Endothelial cell of umbilical vein (primary cell): ENCODE results near the gene KCNG2. TPM values are rescaled to one million over a fixed set of nuclear protein-coding genes. Genes with fewer than 3 reads are reported as not detected.

ENCODE experiments used
- BruUV-seq: library from RNA; stranded (reverse); fragments of 400-500 nt; replicated peaks from 2 replicates; lab custom pipeline; 2021; lab: Mats Ljungman, UMichigan
- CTCF ChIA-PET: fragments of 300-600, 350-600 bp; sonication (Branson Sonifier 250); formaldehyde crosslinking; loops from one replicate; lab custom pipeline; 2021; ENCODE audit warnings: antibody characterized with exemption, inconsistent platforms; lab: Charles Lee
- POLR2A ChIA-PET: fragments of 300-600, 350-600 bp; sonication (Branson Sonifier 250); formaldehyde crosslinking; loops from one replicate; lab custom pipeline; 2021; ENCODE audit warnings: antibody characterized with exemption, inconsistent platforms; lab: Charles Lee
- DNase-seq: peaks from one replicate; pipeline ENCODE4 v3.0.0-alpha.2; 2011; ENCODE audit warnings: low read depth, low spot score
- FAIRE-seq: peaks from 2 replicates; lab custom pipeline; 2011; peaks lifted over from hg19 to GRCh38; lab: Jason Lieb, UNC
- H2AFZ ChIP-seq: 2 replicates; pipeline ENCODE4 v1.6.0; 2012; ENCODE audit warnings: low read depth, low read length, control low read depth, inconsistent platforms
- H3K27ac ChIP-seq: 2 replicates; pipeline ENCODE4 v1.5.1; 2011; ENCODE audit warnings: low read depth, mild to moderate bottlenecking, control low read depth, low read length, moderate library complexity; ENCODE audit not compliant: insufficient read depth
- H3K27me3 ChIP-seq, 2 experiments: 2 replicates each; pipeline versions ENCODE4 v1.6.0 to v1.6.1; 2011; ENCODE audit warnings: low read length in 2 of 2, mixed read lengths in 1 of 2; ENCODE audit not compliant: control insufficient read depth in 2 of 2, insufficient read depth in 2 of 2
- H3K36me3 ChIP-seq, 2 experiments: 2 replicates in 1 of 2; 3 replicates in 1 of 2; pipeline ENCODE4 v1.5.1; 2011; ENCODE audit warnings: low read length in 2 of 2, mild to moderate bottlenecking in 1 of 2, moderate library complexity in 1 of 2; ENCODE audit not compliant: control insufficient read depth in 2 of 2, insufficient read depth in 2 of 2; ENCODE audit errors: extremely low read depth in 1 of 2
- H3K4me1 ChIP-seq: 3 replicates; pipeline ENCODE4 v1.5.1; 2011; ENCODE audit warnings: mild to moderate bottlenecking, low read length; ENCODE audit not compliant: control insufficient read depth, insufficient read depth; ENCODE audit errors: extremely low read depth
- H3K4me2 ChIP-seq: 2 replicates; pipeline ENCODE4 v1.6.1; 2011; ENCODE audit warnings: low read length, control low read depth, mixed read lengths; ENCODE audit not compliant: insufficient read depth
- H3K4me3 ChIP-seq, 3 experiments: fragments of 200-600 bp in 1 of 3; sonication (generic), shearing (Covaris generic) in 1 of 3; replicated peaks in 1 of 3; 2 replicates each; pipeline ENCODE4 v1.5.1; 2011 to 2016; ENCODE audit warnings: control low read depth in 3 of 3, low read length in 3 of 3, mild to moderate bottlenecking in 2 of 3, inconsistent platforms in 1 of 3, low read depth in 1 of 3, moderate library complexity in 1 of 3; ENCODE audit not compliant: insufficient read depth in 1 of 3
- H3K79me2 ChIP-seq: 2 replicates; pipeline ENCODE4 v1.6.0; 2012; ENCODE audit warnings: low read length, inconsistent platforms; ENCODE audit not compliant: control insufficient read depth, insufficient read depth
- H3K9ac ChIP-seq: replicated peaks from 2 replicates; pipeline ENCODE3; 2011; ENCODE audit warnings: low read length, control low read depth; ENCODE audit not compliant: insufficient read depth; ENCODE audit errors: extremely low read depth
- H3K9me1 ChIP-seq: replicated peaks from 3 replicates; pipeline ENCODE4 v1.6.0; 2011; ENCODE audit warnings: mild to moderate bottlenecking, low read length; ENCODE audit not compliant: control insufficient read depth, insufficient read depth; ENCODE audit errors: extremely low read depth
- H3K9me3 ChIP-seq: replicated peaks from 2 replicates; pipeline ENCODE4 v1.5.1; 2012; ENCODE audit warnings: low read length, inconsistent platforms; ENCODE audit not compliant: control insufficient read depth, insufficient read depth
- H4K20me1 ChIP-seq: replicated peaks from 2 replicates; pipeline ENCODE3; 2011; ENCODE audit warnings: mild to moderate bottlenecking, low read length; ENCODE audit not compliant: control insufficient read depth, insufficient read depth; ENCODE audit errors: extremely low read depth
- EZH2 ChIP-seq: IDR thresholded peaks from 2 replicates; pipeline ENCODE4 v1.6.1; 2012; ENCODE audit warnings: borderline replicate concordance, low read depth, mild to moderate bottlenecking, moderate library complexity, low read length, inconsistent platforms; ENCODE audit not compliant: severe bottlenecking
- FOS ChIP-seq: IDR thresholded peaks from 2 replicates; pipeline ENCODE4 v1.6.1; 2011; ENCODE audit warnings: mild to moderate bottlenecking, low read length, moderate library complexity, borderline replicate concordance; ENCODE audit not compliant: insufficient read depth
- GATA2 ChIP-seq: IDR thresholded peaks from 2 replicates; pipeline ENCODE4 v1.7.0; 2011; ENCODE audit warnings: low read depth, mild to moderate bottlenecking, moderate library complexity, mixed read lengths, low read length; ENCODE audit not compliant: insufficient read length, insufficient read depth
- JUN ChIP-seq: IDR thresholded peaks from 2 replicates; pipeline ENCODE4 v1.6.1; 2011; ENCODE audit warnings: borderline replicate concordance, low read depth; ENCODE audit not compliant: insufficient read length, insufficient read depth
- MYC ChIP-seq: IDR thresholded peaks from one replicate; pipeline ENCODE4 v1.6.1; 2011; ENCODE audit warnings: mild to moderate bottlenecking, low read depth, low read length
- POLR2A ChIP-seq: IDR thresholded peaks from 2 replicates; pipeline ENCODE4 v1.6.1; 2012; ENCODE audit warnings: low read depth, mild to moderate bottlenecking, control low read depth, low read length
- POLR2AphosphoS5 ChIP-seq: IDR thresholded peaks from 2 replicates; pipeline ENCODE4 v1.6.1; 2012; ENCODE audit warnings: low read depth, mild to moderate bottlenecking, control low read depth, low read length, moderate library complexity; ENCODE audit not compliant: insufficient read depth
- dilution Hi-C: fragments of 300-500 bp; cut with MboI; formaldehyde crosslinking; loops from one replicate; pipeline ENCODE4 v1.15.0; 2019; ENCODE audit warnings: low sequenced_read_pairs; ENCODE audit not compliant: extremely low pct_ligation_motif_present
- intact Hi-C: fragments of 100-400 bp; cut with micrococcal nuclease; formaldehyde crosslinking; loops from one replicate; pipeline ENCODE4 v1.10.0; 2022
- polyA plus RNA-seq, 4 experiments: library from polyadenylated mRNA; depleted of rRNA in 3 of 4; stranded (reverse) in 3 of 4; unstranded in 1 of 4; fragments of >200 nt; gene quantifications; 2 replicates each; pipeline versions ENCODE4 v1.2.1 to v1.2.3, GENCODE V29; 2011 to 2012; ENCODE audit warnings: missing spikeins in 1 of 4
- total RNA-seq: library from RNA; stranded (reverse); gene quantifications from 2 replicates; pipeline ENCODE4 v1.2.3, GENCODE V29; 2021
- TF ChIP-seq, protein P1 (sequence below): IDR thresholded peaks from 2 replicates; pipeline ENCODE4 v1.6.1; 2011; ENCODE audit not compliant: insufficient read depth, insufficient read length
- TF ChIP-seq, protein P2 (sequence below), 2 donors: IDR thresholded peaks; 1 replicate in 1 of 2; 2 replicates in 1 of 2; pipeline ENCODE4 v1.5.1; 2011; ENCODE audit warnings: low read length in 2 of 2, mild to moderate bottlenecking in 2 of 2, moderate library complexity in 2 of 2, control low read depth in 1 of 2, inconsistent platforms in 1 of 2, low read depth in 1 of 2; ENCODE audit not compliant: insufficient read depth in 1 of 2; ENCODE audit errors: extremely low read depth in 1 of 2

KCNG2 gene
- total and polyA plus RNA-seq, 2 donors (not counting 3 experiments of a cell fraction or from before 2014, with no cell fraction given), result not detected

DNA sequence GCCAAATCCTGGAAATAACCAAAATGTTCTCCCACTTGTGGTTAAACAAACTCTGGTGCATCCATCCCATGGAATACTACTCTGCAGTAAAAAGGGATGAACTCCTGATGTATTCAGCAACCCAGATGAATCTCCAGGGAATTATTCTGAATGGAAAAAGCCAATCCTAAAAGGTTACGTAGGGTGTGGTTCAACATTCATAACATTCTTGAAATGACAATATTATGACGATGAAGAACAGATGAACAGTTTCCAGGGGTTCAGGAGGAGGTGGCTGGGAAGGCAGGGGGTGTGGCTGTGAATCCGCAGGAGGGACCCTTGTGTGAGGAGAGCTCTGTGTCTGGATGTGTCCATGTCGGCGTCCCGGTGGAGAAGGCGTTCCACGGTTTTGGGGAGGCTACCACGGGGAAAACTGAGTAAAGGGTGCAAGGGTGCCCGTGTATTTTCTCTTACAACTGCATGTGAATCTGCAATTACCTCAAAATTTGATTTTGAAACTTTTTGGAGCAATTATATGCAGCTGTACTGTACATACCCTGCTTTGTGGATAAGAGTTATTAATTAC, 47.3 kb downstream of the KCNG2 start:
- no peak overlapping the region for H3K27ac ChIP-seq
- no peaks in the 10 kb centered on the region for H3K36me3 ChIP-seq
- DNase-seq (no peak), FAIRE-seq (no peak)
- H4K20me1 ChIP-seq, result no peaks in the 10 kb centered on the region
- H3K9me1 ChIP-seq, result no peaks in the 10 kb centered on the region
- no peak overlapping the region for H2AFZ ChIP-seq
- no peaks in the 10 kb centered on the region for H3K4me1 ChIP-seq
- no peak overlapping the region for H3K4me3 ChIP-seq
- TF ChIP-seq EZH2, result no peak
- TF ChIP-seq, protein P1, sequence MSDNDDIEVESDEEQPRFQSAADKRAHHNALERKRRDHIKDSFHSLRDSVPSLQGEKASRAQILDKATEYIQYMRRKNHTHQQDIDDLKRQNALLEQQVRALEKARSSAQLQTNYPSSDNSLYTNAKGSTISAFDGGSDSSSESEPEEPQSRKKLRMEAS, result no peak
- no peak for TF ChIP-seq POLR2AphosphoS5
- no peak for TF ChIP-seq JUN
- no peak for TF ChIP-seq FOS
- TF ChIP-seq, protein P2, sequence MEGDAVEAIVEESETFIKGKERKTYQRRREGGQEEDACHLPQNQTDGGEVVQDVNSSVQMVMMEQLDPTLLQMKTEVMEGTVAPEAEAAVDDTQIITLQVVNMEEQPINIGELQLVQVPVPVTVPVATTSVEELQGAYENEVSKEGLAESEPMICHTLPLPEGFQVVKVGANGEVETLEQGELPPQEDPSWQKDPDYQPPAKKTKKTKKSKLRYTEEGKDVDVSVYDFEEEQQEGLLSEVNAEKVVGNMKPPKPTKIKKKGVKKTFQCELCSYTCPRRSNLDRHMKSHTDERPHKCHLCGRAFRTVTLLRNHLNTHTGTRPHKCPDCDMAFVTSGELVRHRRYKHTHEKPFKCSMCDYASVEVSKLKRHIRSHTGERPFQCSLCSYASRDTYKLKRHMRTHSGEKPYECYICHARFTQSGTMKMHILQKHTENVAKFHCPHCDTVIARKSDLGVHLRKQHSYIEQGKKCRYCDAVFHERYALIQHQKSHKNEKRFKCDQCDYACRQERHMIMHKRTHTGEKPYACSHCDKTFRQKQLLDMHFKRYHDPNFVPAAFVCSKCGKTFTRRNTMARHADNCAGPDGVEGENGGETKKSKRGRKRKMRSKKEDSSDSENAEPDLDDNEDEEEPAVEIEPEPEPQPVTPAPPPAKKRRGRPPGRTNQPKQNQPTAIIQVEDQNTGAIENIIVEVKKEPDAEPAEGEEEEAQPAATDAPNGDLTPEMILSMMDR (IDR thresholded peaks at IDR 0.05; ENCODE audit: extremely low read depth in 1 of 2, insufficient read depth in 1 of 2, low read depth in 1 of 2, low read length in 2 of 2), result no peak
- no peak for TF ChIP-seq MYC
- no peak for TF ChIP-seq POLR2A
- TF ChIP-seq GATA2, result no peak
- H3K4me2 ChIP-seq, result no peak overlapping the region
- no peak overlapping the region for H3K9ac ChIP-seq
- H3K79me2 ChIP-seq, result no peaks in the 10 kb centered on the region
- intact Hi-C loops, result no loop called here
- no TSS peak for BruUV-seq
- dilution Hi-C loops, result no loop called here
- ChIA-PET CTCF (no interaction called here), POLR2A (no interaction called here)
- no peaks in the 10 kb centered on the region for H3K27me3 ChIP-seq
- no peaks in the 10 kb centered on the region for H3K9me3 ChIP-seq
